Measurements from ENCODE around the gene RREB1.

The RREB1 gene

GRCh38 chr6:7080311-7080710 lies 27.4 kb upstream of the RREB1 start:
- TF ChIP-seq CTCF (IDR thresholded peaks at IDR 0.05; ENCODE audit: control insufficient read depth, extremely low read depth, insufficient read depth), result no peak
- H3K4me3 ChIP-seq (ENCODE audit: low read depth, low read length), result no peak overlapping the region
- DNase-seq (ENCODE audit: low read depth), result no peak

- no peak for TF ChIP-seq CTCF (IDR thresholded peaks at IDR 0.05; ENCODE audit: control insufficient read depth, extremely low read depth, insufficient read depth)
- no peak for DNase-seq (ENCODE audit: low read depth)
- no peak overlapping the region for H3K4me3 ChIP-seq (ENCODE audit: low read depth, low read length)
Measured at GRCh38 chr6:7085911-7086310, 21.9 kb upstream of the RREB1 start.

GRCh38 chr6:7086488-7086887 lies 21.3 kb upstream of the RREB1 start:
- no peak for DNase-seq (ENCODE audit: low read depth)
- no peak for TF ChIP-seq CTCF (IDR thresholded peaks at IDR 0.05; ENCODE audit: control insufficient read depth, extremely low read depth, insufficient read depth)

GRCh38 chr6:7087066-7087465 lies 20.7 kb upstream of the RREB1 start:
- peak; percentile 4; the same call in 1 of the 2 replicates for TF ChIP-seq CTCF (IDR thresholded peaks at IDR 0.05; ENCODE audit: control insufficient read depth, extremely low read depth, insufficient read depth)
- no peak for DNase-seq (ENCODE audit: low read depth)
- no peak overlapping the region for H3K4me3 ChIP-seq (ENCODE audit: low read depth, low read length)

More at GRCh38 chr6:7086488-7086887, 21.3 kb upstream of the RREB1 start:
- H3K4me3 ChIP-seq (ENCODE audit: low read depth, low read length), result no peak overlapping the region

GRCh38 chr6:7087491-7087979 lies 20.2 kb upstream of the RREB1 start:
- no peak for DNase-seq (ENCODE audit: low read depth)

GRCh38 chr6:7088076-7088742 lies 19.6 kb upstream of the RREB1 start:
- no peak for TF ChIP-seq CTCF (IDR thresholded peaks at IDR 0.05; ENCODE audit: control insufficient read depth, extremely low read depth, insufficient read depth)
- H3K4me3 ChIP-seq (ENCODE audit: low read depth, low read length), result no peak overlapping the region
- DNase-seq (ENCODE audit: low read depth), result no peak

More at GRCh38 chr6:7087491-7087979, 20.2 kb upstream of the RREB1 start:
- H3K4me3 ChIP-seq (ENCODE audit: low read depth, low read length), result no peak overlapping the region
- no peak for TF ChIP-seq CTCF (IDR thresholded peaks at IDR 0.05; ENCODE audit: control insufficient read depth, extremely low read depth, insufficient read depth)

- H3K4me3 ChIP-seq (ENCODE audit: low read depth, low read length), result no peak overlapping the region
- TF ChIP-seq CTCF (IDR thresholded peaks at IDR 0.05; ENCODE audit: control insufficient read depth, extremely low read depth, insufficient read depth), result no peak
- DNase-seq (ENCODE audit: low read depth), result no peak
Measured at GRCh38 chr6:7098993-7099392, 8.8 kb upstream of the RREB1 start.
